ENCODE measurements around the gene POPDC3.
"Not testable (repeated sequence)": the region's sequence is repeated elsewhere in the genome, so short reads cannot be mapped to it uniquely, and the experiment has no call there.

Gene POPDC3

GRCh38 chr6:105178636-105179035, 1.2 kb downstream of the POPDC3 start:
- in situ Hi-C loops (cut with HindIII; ENCODE audit: low sequenced_read_pairs): no loop called here
- peak overlapping the region; percentile 58 for H3K4me3 ChIP-seq (ENCODE audit: low read depth, low read length)
- no peak for TF ChIP-seq CTCF (IDR thresholded peaks at IDR 0.05; ENCODE audit: low read depth, low read length)
- no peak for DNase-seq (ENCODE audit: low read depth, low spot score)

GRCh38 chr6:105178110-105178509, 1.7 kb downstream of the POPDC3 start:
- in situ Hi-C loops (cut with HindIII; ENCODE audit: low sequenced_read_pairs): no loop called here
- DNase-seq (ENCODE audit: low read depth, low spot score): peak; percentile 85
- no peak for TF ChIP-seq CTCF (IDR thresholded peaks at IDR 0.05; ENCODE audit: low read depth, low read length)
- no peak overlapping the region for H3K4me3 ChIP-seq (ENCODE audit: low read depth, low read length)

- no peak for TF ChIP-seq CTCF (IDR thresholded peaks at IDR 0.05; ENCODE audit: low read depth, low read length)
- in situ Hi-C loops (cut with HindIII; ENCODE audit: low sequenced_read_pairs): no loop called here
- DNase-seq (ENCODE audit: low read depth, low spot score): no peak
- H3K4me3 ChIP-seq (ENCODE audit: low read depth, low read length): no peak overlapping the region
Measured at GRCh38 chr6:105177556-105177955, 2.3 kb downstream of the POPDC3 start.

- no peak overlapping the region for H3K4me3 ChIP-seq (ENCODE audit: low read depth, low read length)
- in situ Hi-C loops (cut with HindIII; ENCODE audit: low sequenced_read_pairs): no loop called here
- peak; percentile 80 for DNase-seq (ENCODE audit: low read depth, low spot score)
- TF ChIP-seq CTCF (IDR thresholded peaks at IDR 0.05; ENCODE audit: low read depth, low read length): no peak
Measured at GRCh38 chr6:105174512-105174911, 5.3 kb downstream of the POPDC3 start.

GRCh38 chr6:105172515-105172914, 7.3 kb downstream of the POPDC3 start:
- H3K4me3 ChIP-seq (ENCODE audit: low read depth, low read length); in situ Hi-C loops (cut with HindIII; ENCODE audit: low sequenced_read_pairs); DNase-seq (ENCODE audit: low read depth, low spot score): not testable (repeated sequence)

- in situ Hi-C loops (cut with HindIII; ENCODE audit: low sequenced_read_pairs): no loop called here
- H3K4me3 ChIP-seq (ENCODE audit: low read depth, low read length): no peak overlapping the region
- peak; percentile 22 for DNase-seq (ENCODE audit: low read depth, low spot score)
- TF ChIP-seq CTCF (IDR thresholded peaks at IDR 0.05; ENCODE audit: low read depth, low read length): no peak
Measured at GRCh38 chr6:105170059-105170458, 9.8 kb downstream of the POPDC3 start.

- DNase-seq (ENCODE audit: low read depth, low spot score): no peak
- in situ Hi-C loops (cut with HindIII; ENCODE audit: low sequenced_read_pairs): no loop called here
- no peak overlapping the region for H3K4me3 ChIP-seq (ENCODE audit: low read depth, low read length)
- TF ChIP-seq CTCF (IDR thresholded peaks at IDR 0.05; ENCODE audit: low read depth, low read length): no peak
Measured at GRCh38 chr6:105167914-105168313, 11.9 kb downstream of the POPDC3 start.
